Muscle layer of duodenum (tissue), 2 donors: ENCODE results near the gene CMTM7.
A peak's percentile ranks its signal among the peaks of the same experiment; 100 is the strongest.

Experiments used
- H3K27ac ChIP-seq: one replicate; pipeline ENCODE4 v1.7.0; 2013; ENCODE audit warnings: mild to moderate bottlenecking, low read length
- H3K27me3 ChIP-seq: one replicate; pipeline ENCODE4 v1.7.0; 2013; ENCODE audit warnings: low read depth, mild to moderate bottlenecking, control low read depth, low read length
- H3K36me3 ChIP-seq, 2 donors: one replicate each; pipeline ENCODE4 v1.7.0; 2013; ENCODE audit warnings: low read length in 2 of 2, control low read depth in 1 of 2, mild to moderate bottlenecking in 1 of 2; ENCODE audit not compliant: insufficient read depth in 2 of 2, control insufficient read depth in 1 of 2
- H3K4me1 ChIP-seq, 2 donors: one replicate each; pipeline ENCODE4 v1.7.0; 2013; ENCODE audit warnings: low read length in 2 of 2, mild to moderate bottlenecking in 2 of 2, control low read depth in 1 of 2, moderate library complexity in 1 of 2; ENCODE audit not compliant: insufficient read depth in 2 of 2, control insufficient read depth in 1 of 2
- H3K4me3 ChIP-seq, 2 donors: one replicate each; pipeline ENCODE4 v1.7.0; 2013; ENCODE audit warnings: low read length in 2 of 2, low read depth in 1 of 2, mild to moderate bottlenecking in 1 of 2
- H3K9me3 ChIP-seq, 2 donors: one replicate each; pipeline ENCODE4 v1.7.0; 2013; ENCODE audit warnings: low read length in 2 of 2, control low read depth in 1 of 2, mild to moderate bottlenecking in 1 of 2; ENCODE audit not compliant: control insufficient read depth in 1 of 2
- donor health status: healthy.

Gene CMTM7

GRCh38 chr3:32404714-32405113, 13.1 kb downstream of the CMTM7 start:
- Histone ChIP-seq H3K36me3 (no peaks in the 10 kb centered on the region), H3K27ac (no peak overlapping the region), H3K4me3 (no peak overlapping the region), H3K9me3 (no peaks in the 10 kb centered on the region), H3K4me1 (peaks cover 7 to 14% of the 10 kb centered on the region in 2 donors), H3K27me3 (no peaks in the 10 kb centered on the region)

GRCh38 chr3:32405155-32405554, 13.5 kb downstream of the CMTM7 start:
- Histone ChIP-seq H3K9me3 (no peaks in the 10 kb centered on the region), H3K27me3 (no peaks in the 10 kb centered on the region), H3K27ac (no peak overlapping the region), H3K4me1 (peaks cover 7 to 14% of the 10 kb centered on the region in 2 donors), H3K4me3 (no peak overlapping the region), H3K36me3 (no peaks in the 10 kb centered on the region)

GRCh38 chr3:32405711-32406323, 14.2 kb downstream of the CMTM7 start:
- no peaks in the 10 kb centered on the region for H3K36me3 ChIP-seq
- peaks cover 5 to 14% of the 10 kb centered on the region in 2 donors for H3K4me1 ChIP-seq
- no peak overlapping the region for H3K27ac ChIP-seq
- no peaks in the 10 kb centered on the region for H3K27me3 ChIP-seq
- H3K4me3 ChIP-seq, result no peak overlapping the region
- no peaks in the 10 kb centered on the region for H3K9me3 ChIP-seq

GRCh38 chr3:32406486-32407408, 15.1 kb downstream of the CMTM7 start:
- H3K27ac ChIP-seq, result peak overlapping the region; percentile 41
- no peaks in the 10 kb centered on the region for H3K27me3 ChIP-seq
- no peaks in the 10 kb centered on the region for H3K9me3 ChIP-seq
- no peaks in the 10 kb centered on the region for H3K36me3 ChIP-seq
- H3K4me3 ChIP-seq, result no peak overlapping the region
- peaks cover 0 to 9% of the 10 kb centered on the region in 2 donors for H3K4me1 ChIP-seq

GRCh38 chr3:32410367-32411246, 19.0 kb downstream of the CMTM7 start:
- Histone ChIP-seq H3K36me3 (no peaks in the 10 kb centered on the region), H3K27ac (no peak overlapping the region), H3K4me1 (no peaks in the 10 kb centered on the region), H3K4me3 (no peak overlapping the region), H3K27me3 (no peaks in the 10 kb centered on the region), H3K9me3 (no peaks in the 10 kb centered on the region)

GRCh38 chr3:32411442-32411841, 19.8 kb downstream of the CMTM7 start:
- no peaks in the 10 kb centered on the region for H3K9me3 ChIP-seq
- no peaks in the 10 kb centered on the region for H3K36me3 ChIP-seq
- H3K27me3 ChIP-seq, result no peaks in the 10 kb centered on the region
- H3K4me1 ChIP-seq, result no peaks in the 10 kb centered on the region
- no peak overlapping the region for H3K27ac ChIP-seq
- H3K4me3 ChIP-seq, result no peak overlapping the region

- Histone ChIP-seq H3K27me3 (no peaks in the 10 kb centered on the region), H3K36me3 (no peaks in the 10 kb centered on the region), H3K4me3 (no peak overlapping the region), H3K4me1 (no peaks in the 10 kb centered on the region), H3K9me3 (no peaks in the 10 kb centered on the region), H3K27ac (no peak overlapping the region)
Observed at GRCh38 chr3:32412887-32413286, 21.2 kb downstream of the CMTM7 start.

GRCh38 chr3:32413845-32414521, 22.3 kb downstream of the CMTM7 start:
- H3K9me3 ChIP-seq, result no peaks in the 10 kb centered on the region
- H3K4me1 ChIP-seq, result no peaks in the 10 kb centered on the region
- H3K27ac ChIP-seq, result no peak overlapping the region
- H3K36me3 ChIP-seq, result no peaks in the 10 kb centered on the region
- H3K4me3 ChIP-seq, result no peak overlapping the region
- no peaks in the 10 kb centered on the region for H3K27me3 ChIP-seq

GRCh38 chr3:32414522-32415202, 23.0 kb downstream of the CMTM7 start:
- H3K9me3 ChIP-seq, result no peaks in the 10 kb centered on the region
- no peaks in the 10 kb centered on the region for H3K27me3 ChIP-seq
- H3K4me3 ChIP-seq, result no peak overlapping the region
- H3K27ac ChIP-seq, result no peak overlapping the region
- H3K36me3 ChIP-seq, result no peaks in the 10 kb centered on the region
- H3K4me1 ChIP-seq, result no peaks in the 10 kb centered on the region

GRCh38 chr3:32419742-32420125, 28.1 kb downstream of the CMTM7 start:
- no peaks in the 10 kb centered on the region for H3K9me3 ChIP-seq
- H3K36me3 ChIP-seq, result no peaks in the 10 kb centered on the region
- peak overlapping the region; percentile 29 for H3K27ac ChIP-seq
- H3K27me3 ChIP-seq, result no peaks in the 10 kb centered on the region
- peaks cover 17 to 24% of the 10 kb centered on the region in 2 donors for H3K4me1 ChIP-seq
- H3K4me3 ChIP-seq, result no peak overlapping the region
